Measurements from ENCODE around the gene CNR1.

CNR1 gene

DNA sequence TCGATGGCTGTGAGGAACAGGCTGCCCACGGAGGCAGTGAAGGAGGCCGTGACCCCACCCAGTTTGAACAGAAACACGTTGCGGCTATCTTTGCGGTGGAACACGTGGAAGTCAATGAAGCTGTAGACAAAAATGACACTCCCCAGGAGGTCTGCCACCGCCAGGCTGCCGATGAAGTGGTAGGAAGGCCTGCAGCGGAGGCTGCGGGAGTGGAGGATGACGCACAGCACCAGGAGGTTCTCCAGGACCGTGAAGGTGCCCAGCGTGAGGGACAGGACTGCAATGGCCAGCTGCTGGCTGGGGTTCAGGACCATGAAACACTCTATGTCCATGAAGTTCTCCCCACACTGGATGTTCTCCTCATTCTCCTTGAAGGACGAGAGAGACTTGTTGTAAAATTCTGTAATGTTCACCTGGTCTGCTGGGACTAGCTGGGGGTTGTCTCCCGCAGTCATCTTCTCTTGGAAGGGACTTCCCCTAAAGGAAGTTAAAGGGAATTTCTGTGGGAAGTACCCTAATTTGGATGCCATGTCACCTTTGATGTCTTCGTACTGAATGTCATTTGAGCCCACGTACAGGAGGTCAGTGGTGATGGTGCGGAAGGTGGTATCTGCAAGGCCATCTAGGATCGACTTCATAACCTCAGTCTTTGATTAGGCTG is 21.4 kb downstream of the CNR1 start:
- no peak for DNase-seq (ENCODE audit: low read depth in 2 of 2, low spot score in 1 of 2)

DNA sequence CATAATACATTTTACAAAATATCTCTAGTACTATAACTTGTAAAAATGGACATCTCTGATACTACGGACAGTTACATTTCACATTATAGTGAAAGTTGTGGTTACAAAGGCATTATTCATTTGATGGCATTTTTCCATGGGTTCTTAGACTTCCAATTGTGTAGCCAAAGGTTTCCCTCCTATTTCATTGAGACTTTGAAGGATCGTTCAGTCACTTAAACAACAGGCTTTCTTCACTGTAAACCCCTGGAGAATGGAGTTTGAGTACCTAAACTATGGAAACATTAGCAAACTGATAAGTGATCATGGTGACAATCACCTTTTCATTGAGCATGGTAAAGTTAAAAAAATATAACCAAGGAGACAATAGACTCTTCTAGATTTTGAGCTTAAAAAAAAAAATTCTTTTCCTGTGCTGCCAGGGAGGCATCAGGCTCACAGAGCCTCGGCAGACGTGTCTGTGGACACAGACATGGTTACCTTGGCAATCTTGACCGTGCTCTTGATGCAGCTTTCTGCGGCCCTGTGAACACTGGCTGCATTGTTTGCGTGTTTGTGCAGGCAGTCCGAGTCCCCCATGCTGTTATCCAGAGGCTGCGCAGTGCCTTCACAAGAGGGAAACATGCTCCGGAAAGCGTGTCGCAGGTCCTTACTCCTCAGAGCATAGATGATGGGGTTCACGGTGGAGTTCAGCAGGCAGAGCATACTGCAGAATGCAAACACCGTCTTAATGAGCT is 22.6 kb downstream of the CNR1 start:
- no peak for DNase-seq (ENCODE audit: low read depth in 2 of 2, low spot score in 1 of 2)

DNA sequence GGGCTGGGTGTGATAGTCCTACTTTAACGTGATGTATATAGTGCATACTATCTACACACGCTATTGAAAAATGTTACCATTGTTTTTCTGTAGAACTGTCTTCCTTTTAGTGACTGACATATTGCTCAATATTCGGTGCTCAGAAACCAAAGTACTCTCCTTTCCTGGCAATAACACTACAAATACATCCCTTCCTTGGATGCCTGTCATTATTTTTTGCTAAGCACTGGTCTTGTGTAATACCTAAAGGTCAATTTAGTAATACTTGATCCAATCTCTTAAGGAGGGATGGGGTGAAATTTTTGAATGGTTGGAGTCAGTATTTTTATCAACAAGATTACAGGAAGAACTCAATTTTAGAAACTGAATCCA is 23.9 kb downstream of the CNR1 start:
- DNase-seq (ENCODE audit: low read depth in 2 of 2, low spot score in 1 of 2), result no peak

DNA sequence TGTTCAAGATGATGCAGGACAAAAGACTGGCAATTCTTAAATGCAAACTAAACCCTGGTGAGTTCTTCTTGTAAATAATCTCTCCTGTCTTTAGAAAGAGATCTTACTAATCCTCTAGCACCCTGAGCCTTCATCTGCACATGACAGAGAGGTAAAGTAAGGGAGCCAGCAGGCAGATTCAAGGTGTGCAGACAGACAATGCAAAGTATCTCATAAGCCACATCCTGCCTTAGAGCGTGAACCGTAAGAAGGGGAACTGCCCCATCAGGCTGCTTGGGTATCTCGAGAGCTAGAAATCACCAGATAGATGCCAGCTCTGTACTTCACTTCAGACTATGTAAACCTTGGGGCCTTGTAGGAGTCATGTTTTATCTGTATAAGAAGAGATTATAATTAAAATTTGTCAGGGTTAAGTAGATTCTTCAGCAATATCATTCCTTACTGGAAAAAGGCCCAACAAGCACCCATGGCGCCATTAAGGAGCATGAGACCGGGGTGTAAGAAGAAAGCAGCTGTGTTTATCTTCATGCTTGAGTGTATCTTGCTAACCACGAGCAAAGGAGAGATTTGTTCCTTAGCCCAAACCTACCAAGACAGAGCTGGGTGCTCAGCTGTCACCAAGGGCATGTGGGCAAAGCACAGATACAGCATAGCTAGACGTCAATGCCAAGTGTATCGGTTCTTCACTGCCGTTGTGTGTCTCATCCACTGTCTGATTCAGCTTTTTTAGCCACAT is 24.4 kb downstream of the CNR1 start:
- no peak for DNase-seq (ENCODE audit: low read depth in 2 of 2, low spot score in 1 of 2)

DNA sequence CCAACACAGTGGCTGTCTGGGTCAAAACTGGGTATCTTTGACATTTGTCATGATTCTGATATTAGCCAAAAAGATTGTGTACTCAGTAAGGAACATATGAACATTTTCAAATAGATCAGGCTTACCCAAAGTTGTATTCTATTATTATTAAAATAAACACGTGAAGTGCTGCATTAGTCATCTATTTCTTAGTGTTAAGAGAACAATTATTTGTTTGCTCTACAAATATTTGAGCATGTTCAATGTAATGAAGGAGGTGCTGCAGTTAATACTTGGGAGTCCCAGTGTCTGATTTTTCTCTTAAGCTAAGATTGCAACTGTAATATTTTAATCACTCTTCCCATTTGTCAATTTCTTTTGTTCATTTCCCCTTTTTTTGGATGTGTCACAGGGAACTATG is 28.2 kb downstream of the CNR1 start:
- no peak for DNase-seq (ENCODE audit: low read depth in 2 of 2, low spot score in 1 of 2)

DNA sequence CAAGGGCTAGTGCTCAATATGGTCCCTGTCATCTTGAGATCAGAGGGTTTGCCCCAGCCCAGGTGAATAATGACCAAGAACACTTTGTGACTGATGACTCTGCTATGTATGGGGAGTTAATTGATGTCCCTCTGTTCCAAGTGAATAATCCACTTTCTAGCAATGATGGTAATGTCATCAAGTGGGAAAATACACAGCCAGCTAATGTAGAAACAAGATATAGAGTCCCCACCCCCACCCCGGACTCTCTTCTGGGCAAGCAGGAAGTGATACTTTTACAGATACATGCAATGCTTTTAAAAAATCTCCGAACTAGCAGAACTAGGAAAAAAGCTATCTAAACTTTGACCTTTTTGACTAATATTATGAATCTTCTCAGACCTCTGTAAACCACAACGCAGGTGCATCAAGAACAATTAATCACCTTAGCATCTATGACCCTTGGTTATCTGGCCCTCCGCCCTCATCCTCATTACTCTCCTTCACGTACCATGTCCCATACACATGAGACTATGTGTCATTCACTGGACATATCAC is 30.5 kb downstream of the CNR1 start:
- DNase-seq (ENCODE audit: low read depth in 2 of 2, low spot score in 1 of 2), result no peak

DNA sequence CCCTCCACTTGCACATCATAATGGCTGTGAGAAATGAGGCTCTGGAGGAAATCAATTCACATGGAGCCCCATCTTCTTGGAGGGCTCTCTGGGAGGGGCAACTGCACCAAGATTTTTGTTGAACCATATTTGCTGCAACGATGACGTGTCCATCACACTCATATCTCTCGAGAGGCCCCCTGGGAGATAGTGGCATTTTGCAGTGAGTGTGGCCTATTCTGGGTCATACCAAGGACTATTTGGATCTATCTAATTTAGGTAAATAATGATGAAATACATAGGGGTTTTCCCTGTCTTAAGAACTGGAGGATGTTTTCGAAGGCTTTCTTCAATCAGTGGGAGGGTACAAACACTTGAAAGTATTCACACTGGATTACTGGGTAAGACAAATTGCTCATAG is 31.6 kb downstream of the CNR1 start:
- DNase-seq (ENCODE audit: low read depth in 2 of 2, low spot score in 1 of 2), result no peak

DNA sequence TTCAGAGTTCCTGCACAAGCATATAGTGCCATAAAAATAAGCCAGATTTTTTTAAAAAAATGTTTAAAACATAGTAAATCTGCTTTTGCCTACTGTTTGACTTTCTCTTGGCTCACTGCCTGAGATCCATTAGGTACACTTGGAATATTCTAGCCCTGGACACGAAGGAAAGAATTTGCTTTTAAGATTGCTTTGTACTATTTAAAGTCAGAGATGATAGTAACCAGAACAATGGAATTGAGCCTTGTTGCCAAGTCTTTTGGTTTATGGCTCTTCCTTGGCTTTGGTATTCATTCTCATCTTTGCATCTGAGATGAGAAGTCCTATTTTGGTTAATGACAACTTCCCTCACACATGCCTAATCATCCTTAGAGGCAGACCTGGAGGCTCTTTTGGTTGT is 32.4 kb downstream of the CNR1 start:
- DNase-seq (ENCODE audit: low read depth in 2 of 2, low spot score in 1 of 2), result no peak

DNA sequence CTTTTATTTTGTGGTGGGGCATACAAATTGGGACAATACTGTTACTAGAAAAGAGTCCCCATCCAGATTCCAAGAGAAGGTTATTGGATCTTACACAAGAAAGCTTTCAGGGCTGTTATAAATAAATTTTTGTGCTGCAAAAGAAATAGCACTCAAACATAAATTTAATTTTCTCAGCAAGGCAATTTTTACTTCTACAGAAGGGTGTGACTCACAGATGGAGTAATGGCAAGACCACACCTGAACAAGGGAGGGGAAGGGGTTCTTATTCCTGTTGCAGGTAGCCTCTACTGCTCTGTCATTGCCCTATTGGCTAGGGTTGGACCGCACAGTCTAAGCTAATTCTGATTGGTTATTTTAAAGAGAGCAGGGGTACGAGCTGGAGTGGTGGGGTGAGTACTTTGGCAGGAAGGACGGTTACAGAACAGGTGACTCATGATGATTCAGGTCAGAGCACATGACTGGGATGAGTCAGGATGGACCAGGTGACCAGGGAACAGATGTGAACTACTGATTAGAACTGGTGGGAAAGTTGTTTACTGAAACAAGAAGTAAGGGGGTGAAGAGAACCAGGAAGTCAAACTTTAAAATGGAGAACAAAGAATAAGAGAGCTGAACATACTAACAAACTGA is 41.1 kb downstream of the CNR1 start:
- no peak for DNase-seq (ENCODE audit: low read depth in 2 of 2, low spot score in 1 of 2)

DNA sequence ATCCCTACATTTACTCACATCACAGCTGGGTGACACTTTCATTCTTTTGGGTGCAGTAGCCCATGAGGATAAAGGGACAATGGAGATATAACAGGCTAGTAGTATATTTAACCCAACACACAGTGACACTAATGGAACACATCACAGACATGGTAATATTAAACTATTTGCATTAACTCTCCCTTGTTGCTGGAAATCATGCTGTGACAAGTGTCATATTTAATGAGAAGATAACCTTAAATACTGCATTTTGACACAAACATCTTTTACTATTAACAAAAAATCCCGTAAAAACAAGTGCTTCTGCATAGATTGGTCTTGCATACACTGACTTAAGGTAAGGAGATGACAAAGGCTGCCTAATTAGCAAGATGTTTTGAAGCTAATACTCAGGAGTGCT is 45.5 kb downstream of the CNR1 start:
- DNase-seq (ENCODE audit: low read depth in 2 of 2, low spot score in 1 of 2), result no peak

DNA sequence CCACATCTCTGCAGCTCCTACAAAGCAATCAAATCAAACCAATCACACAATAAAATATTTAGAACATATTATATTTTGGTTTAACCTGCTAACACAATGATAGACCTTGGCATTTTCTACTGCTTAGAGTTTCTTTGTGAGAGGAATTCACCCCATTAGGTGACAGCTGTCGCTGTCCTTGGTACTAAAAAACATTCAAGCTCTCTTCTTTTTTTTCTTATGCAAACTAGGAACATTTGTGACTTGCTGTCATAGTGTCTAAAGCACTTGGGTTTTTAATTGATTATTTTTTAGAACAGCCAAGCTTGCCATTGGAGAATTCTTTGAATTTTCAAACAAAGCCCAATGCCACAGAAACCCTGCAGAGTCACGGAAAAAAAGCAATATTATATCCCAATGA is 46.4 kb downstream of the CNR1 start:
- no peak for DNase-seq (ENCODE audit: low read depth in 2 of 2, low spot score in 1 of 2)

DNA sequence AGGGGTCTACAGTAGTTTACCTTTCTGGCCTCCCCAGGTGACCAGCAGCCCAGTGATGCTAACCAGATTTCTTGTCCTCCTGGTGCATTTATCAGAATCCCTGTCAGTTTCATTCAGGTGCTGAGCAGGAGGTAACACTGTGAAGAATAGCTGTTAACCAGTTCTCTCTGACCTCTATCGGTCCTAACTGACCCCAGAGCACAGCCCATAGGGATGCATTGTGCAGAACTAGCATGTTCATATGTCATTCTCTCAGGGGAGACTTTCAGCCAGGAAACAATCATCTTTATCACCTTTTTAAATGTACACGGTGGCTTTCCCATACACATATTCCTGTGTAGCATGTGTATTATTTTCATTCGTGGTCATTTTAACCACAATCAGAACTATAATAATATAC is 49.9 kb downstream of the CNR1 start:
- no peak for DNase-seq (ENCODE audit: low read depth in 2 of 2, low spot score in 1 of 2)

DNA sequence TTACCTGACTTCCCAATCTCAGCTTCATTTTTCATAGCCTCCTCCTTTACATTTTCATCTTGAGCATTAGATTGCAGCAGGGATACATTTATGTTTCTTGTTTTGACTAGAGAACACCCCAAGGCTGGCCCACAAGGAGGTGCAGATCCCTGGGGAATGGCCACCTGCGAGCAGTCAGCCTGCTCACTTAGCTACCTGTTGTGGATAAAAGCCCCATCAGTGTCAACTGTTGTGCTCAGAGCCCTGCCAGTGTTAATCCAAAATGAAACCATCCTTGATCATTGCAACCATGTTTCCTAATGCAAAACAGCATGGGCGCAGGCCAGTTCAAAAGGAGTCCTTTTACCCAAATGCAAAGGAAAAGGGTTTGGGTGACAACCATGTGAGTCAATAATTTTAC is 50.8 kb downstream of the CNR1 start:
- DNase-seq (ENCODE audit: low read depth in 2 of 2, low spot score in 1 of 2), result no peak

DNA sequence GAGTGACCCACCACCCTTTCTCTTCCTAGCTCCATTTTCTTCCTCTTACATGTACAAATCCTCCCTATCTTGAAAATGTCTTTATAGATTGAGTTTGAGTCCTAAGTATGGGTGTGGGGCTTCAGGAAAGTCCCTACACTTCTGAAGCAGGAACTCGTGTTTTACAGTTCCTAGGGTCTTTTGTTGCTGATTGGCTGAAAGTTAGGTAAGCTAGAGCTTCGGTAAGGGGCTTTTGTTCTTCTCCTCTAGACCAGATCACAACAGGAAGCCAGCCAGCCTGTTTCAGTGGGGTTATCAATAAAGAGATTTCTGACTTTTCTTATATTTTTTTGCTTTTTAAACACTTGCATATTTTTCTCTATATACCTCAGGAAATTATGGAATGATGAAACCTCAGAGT is 51.3 kb downstream of the CNR1 start:
- DNase-seq (ENCODE audit: low read depth in 2 of 2, low spot score in 1 of 2), result no peak

DNA sequence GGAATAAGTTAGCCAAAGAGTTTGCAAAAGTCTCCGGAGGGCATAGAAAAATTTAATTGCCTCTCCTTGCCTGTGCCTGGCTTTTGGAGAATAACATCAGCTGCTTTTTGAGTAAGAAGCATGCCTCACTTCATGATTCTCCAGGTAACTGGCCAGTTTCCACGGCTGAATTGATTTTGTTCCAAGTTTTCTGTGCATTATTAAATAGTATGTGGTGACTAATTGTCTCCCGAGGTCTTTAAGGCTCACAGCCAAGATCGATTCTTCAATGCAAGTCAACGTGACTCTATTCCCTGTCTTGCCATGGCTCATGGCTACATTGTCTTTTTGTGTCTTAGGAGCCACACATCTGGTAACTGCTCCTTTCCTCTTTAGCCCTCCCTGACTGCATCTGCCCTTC is 54.2 kb downstream of the CNR1 start:
- DNase-seq (ENCODE audit: low read depth in 2 of 2, low spot score in 1 of 2), result no peak

DNA sequence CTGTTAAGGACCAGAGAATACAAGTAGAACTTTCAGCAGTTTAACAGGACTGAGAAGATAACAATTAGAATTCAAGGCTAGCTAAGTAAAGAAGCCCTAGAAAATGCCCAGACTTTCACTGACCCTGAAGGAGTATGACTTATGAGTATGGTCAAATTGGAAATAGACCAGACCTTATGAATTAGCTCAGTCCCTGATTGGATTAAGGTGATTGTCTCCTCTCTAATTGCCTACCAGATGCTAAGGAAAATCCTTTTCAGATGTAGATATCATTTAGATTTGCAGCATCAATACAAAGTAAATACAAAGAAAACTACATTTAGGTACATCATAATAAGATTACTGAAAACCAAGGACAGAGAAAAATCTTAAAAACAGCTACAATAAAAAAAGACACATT is 58.9 kb downstream of the CNR1 start:
- no peak for DNase-seq (ENCODE audit: low read depth in 2 of 2, low spot score in 1 of 2)

DNA sequence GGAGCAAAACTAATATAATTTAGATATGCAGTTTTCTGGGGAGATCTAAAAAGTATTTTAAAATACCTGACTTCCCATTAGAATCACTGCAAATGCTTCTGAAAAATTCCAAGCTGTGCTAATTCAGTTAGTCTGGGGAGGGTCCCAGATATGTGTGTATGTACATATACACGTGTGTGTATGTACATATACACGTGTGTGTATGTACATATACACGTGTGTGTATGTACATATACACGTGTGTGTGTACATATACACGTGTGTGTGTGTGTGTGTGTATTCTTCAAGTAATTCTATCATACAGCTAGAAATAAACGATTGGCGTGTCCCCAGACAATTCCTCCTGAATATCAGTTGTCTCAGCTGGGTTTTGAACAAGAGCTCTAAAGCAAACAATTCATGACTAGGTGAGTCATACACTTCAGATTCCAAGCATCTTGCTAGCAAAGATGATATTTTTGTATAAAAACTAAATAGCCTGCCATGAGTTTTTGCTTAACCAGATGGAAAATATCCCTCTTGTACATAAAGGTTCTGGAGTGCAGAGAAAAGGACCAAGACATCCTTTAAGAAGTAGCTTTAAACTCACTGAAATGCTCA is 60.3 kb downstream of the CNR1 start:
- DNase-seq (ENCODE audit: low read depth in 2 of 2, low spot score in 1 of 2), result no peak

Measured in stimulated activated CD8-positive, alpha-beta memory T cell treated with anti-CD3 and anti-CD28 coated beads, Interleukin-4, amount 100 ng/mL, for 4 hours (primary cell).